ENCODE data around the gene COPE. TPM values are rescaled to one million over a fixed set of nuclear protein-coding genes. Genes with fewer than 3 reads are reported as not detected.
A peak's percentile ranks its signal among the peaks of the same experiment; 100 is the strongest.

The COPE gene
- total RNA-seq, 1 experiment from 2014 or later: 177 TPM

DNA sequence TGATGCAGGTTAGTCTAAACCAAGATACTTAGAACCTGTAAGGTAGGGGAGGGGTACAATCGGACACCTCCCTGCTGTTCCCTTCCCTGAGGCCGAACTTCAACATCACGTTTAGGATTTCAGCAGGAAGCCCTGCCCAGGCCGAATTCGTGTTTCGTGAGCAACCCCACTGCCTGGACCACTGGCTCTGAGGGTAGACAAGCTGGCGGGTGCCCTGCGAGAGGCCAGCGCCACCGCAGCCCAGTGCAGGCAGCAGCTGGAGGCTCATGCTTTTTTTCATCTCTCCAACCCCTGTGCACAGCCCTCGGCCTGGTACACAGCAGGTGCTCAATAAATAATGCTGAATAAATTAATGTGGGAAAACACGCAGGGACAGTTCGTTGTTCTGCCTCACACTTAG is 14.1 kb upstream of the COPE start:
- in situ Hi-C loops (cut with HindIII; ENCODE audit: low pct_unique_long_range_greater_than_20kb, low sequenced_read_pairs) (no loop called here), intact Hi-C loops (cut with micrococcal nuclease; ENCODE audit: unreplicated experiment) (loop anchor here (10.0 kb wide), 1 partner anchor 52 kb away; no protein-coding TSS in a partner anchor)
- no peak overlapping the region for H3K27ac ChIP-seq (ENCODE audit: low read length)
- no TSS peak for BruUV-seq (replicated peaks)
- no peak for DNase-seq (ENCODE audit: low read depth, low spot score)
- no peaks in the 10 kb centered on the region for H3K9me3 ChIP-seq (ENCODE audit: control insufficient read depth, insufficient read depth, low read depth, low read length)
- CTCF ChIA-PET: no interaction called here
- ATAC-seq: no peak
- no peaks in the 10 kb centered on the region for H3K4me1 ChIP-seq (ENCODE audit: control insufficient read depth, insufficient read depth, low read length)
- H3K27me3 ChIP-seq (ENCODE audit: control insufficient read depth, insufficient read depth, low read length): no peaks in the 10 kb centered on the region
- no peak overlapping the region for H3K4me3 ChIP-seq (ENCODE audit: low read depth in 2 of 2, low read length in 2 of 2)
- TF ChIP-seq, protein P1, sequence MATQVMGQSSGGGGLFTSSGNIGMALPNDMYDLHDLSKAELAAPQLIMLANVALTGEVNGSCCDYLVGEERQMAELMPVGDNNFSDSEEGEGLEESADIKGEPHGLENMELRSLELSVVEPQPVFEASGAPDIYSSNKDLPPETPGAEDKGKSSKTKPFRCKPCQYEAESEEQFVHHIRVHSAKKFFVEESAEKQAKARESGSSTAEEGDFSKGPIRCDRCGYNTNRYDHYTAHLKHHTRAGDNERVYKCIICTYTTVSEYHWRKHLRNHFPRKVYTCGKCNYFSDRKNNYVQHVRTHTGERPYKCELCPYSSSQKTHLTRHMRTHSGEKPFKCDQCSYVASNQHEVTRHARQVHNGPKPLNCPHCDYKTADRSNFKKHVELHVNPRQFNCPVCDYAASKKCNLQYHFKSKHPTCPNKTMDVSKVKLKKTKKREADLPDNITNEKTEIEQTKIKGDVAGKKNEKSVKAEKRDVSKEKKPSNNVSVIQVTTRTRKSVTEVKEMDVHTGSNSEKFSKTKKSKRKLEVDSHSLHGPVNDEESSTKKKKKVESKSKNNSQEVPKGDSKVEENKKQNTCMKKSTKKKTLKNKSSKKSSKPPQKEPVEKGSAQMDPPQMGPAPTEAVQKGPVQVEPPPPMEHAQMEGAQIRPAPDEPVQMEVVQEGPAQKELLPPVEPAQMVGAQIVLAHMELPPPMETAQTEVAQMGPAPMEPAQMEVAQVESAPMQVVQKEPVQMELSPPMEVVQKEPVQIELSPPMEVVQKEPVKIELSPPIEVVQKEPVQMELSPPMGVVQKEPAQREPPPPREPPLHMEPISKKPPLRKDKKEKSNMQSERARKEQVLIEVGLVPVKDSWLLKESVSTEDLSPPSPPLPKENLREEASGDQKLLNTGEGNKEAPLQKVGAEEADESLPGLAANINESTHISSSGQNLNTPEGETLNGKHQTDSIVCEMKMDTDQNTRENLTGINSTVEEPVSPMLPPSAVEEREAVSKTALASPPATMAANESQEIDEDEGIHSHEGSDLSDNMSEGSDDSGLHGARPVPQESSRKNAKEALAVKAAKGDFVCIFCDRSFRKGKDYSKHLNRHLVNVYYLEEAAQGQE (IDR thresholded peaks at IDR 0.05; ENCODE audit: insufficient read depth in 1 of 2, low read depth in 2 of 2, low read length in 1 of 2): no peak
- TF ChIP-seq SIN3A (IDR thresholded peaks at IDR 0.05; ENCODE audit: borderline replicate concordance, insufficient read depth, low read depth, low read length) (no peak), TCF7L2 (IDR thresholded peaks at IDR 0.05; ENCODE audit: low read depth, low read length) (no peak)
- no peaks in the 10 kb centered on the region for H3K36me3 ChIP-seq (ENCODE audit: control insufficient read depth, insufficient read depth, low read length)
- POLR2A ChIA-PET: no interaction called here

DNA sequence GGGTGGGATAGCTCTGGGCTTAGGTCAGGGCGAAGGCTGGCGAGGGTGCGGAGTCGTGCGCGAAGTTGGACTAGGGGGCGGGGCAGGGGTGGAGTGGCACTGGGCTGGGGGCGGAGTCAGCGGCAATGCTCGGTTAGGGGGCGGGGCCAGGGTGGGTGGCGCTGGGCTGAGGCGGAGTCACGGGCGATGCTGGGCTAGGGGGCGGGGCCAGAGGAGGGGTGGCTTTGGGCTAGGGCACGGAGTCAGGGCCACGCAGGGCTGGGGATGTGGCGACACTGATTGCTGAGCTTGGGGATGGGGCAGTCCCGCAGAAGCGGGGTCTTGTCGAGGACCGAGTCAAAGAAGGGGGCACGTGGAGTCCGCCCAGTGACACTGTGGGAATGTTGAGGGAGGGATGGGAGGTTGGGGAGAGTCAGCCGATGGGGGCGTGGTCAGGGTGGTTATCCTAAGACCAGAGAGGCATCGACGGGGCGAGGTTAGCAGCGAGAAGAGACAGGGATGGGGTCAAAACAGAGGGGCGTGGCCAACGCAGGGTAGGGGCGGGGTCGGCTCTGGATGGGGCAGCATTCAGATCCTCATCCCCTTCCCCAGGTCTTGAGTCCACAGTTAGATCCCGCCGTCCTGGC is 13.1 kb upstream of the COPE start:
- DNase-seq (ENCODE audit: low read depth, low spot score) (peak; percentile 8), ATAC-seq (peak; percentile 90)
- ChIA-PET POLR2A (no interaction called here), CTCF (no interaction called here)
- in situ Hi-C loops (cut with HindIII; ENCODE audit: low pct_unique_long_range_greater_than_20kb, low sequenced_read_pairs): no loop called here
- Histone ChIP-seq H3K9me3 (ENCODE audit: control insufficient read depth, insufficient read depth, low read depth, low read length) (no peaks in the 10 kb centered on the region), H3K4me3 (ENCODE audit: low read depth in 2 of 2, low read length in 2 of 2) (no peak overlapping the region), H3K27me3 (ENCODE audit: control insufficient read depth, insufficient read depth, low read length) (no peaks in the 10 kb centered on the region), H3K36me3 (ENCODE audit: control insufficient read depth, insufficient read depth, low read length) (no peaks in the 10 kb centered on the region), H3K4me1 (ENCODE audit: control insufficient read depth, insufficient read depth, low read length) (no peaks in the 10 kb centered on the region), H3K27ac (ENCODE audit: low read length) (no peak overlapping the region)
- no TSS peak for BruUV-seq (replicated peaks)
- intact Hi-C loops (cut with micrococcal nuclease; ENCODE audit: unreplicated experiment): loop anchor here (10.0 kb wide), 1 partner anchor 52 kb away; no protein-coding TSS in a partner anchor
- TF ChIP-seq POLR2AphosphoS5 (IDR thresholded peaks at IDR 0.05; ENCODE audit: low read depth, low read length) (no peak), TCF7L2 (IDR thresholded peaks at IDR 0.05; ENCODE audit: low read depth, low read length) (no peak), SIN3A (IDR thresholded peaks at IDR 0.05; ENCODE audit: borderline replicate concordance, insufficient read depth, low read depth, low read length) (no peak)
- TF ChIP-seq, protein P1 (IDR thresholded peaks at IDR 0.05; ENCODE audit: insufficient read depth in 1 of 2, low read depth in 2 of 2, low read length in 1 of 2): no peak
- TF ChIP-seq, protein P2, sequence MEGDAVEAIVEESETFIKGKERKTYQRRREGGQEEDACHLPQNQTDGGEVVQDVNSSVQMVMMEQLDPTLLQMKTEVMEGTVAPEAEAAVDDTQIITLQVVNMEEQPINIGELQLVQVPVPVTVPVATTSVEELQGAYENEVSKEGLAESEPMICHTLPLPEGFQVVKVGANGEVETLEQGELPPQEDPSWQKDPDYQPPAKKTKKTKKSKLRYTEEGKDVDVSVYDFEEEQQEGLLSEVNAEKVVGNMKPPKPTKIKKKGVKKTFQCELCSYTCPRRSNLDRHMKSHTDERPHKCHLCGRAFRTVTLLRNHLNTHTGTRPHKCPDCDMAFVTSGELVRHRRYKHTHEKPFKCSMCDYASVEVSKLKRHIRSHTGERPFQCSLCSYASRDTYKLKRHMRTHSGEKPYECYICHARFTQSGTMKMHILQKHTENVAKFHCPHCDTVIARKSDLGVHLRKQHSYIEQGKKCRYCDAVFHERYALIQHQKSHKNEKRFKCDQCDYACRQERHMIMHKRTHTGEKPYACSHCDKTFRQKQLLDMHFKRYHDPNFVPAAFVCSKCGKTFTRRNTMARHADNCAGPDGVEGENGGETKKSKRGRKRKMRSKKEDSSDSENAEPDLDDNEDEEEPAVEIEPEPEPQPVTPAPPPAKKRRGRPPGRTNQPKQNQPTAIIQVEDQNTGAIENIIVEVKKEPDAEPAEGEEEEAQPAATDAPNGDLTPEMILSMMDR (IDR thresholded peaks at IDR 0.05): no peak

Data from Panc1 (cell line).